Gastrocnemius medialis (tissue), 4 donors: Measurements from ENCODE around the gene SMIM13. TPM values are rescaled to one million over a fixed set of nuclear protein-coding genes. Genes with fewer than 3 reads are reported as not detected.
A peak's percentile ranks its signal among the peaks of the same experiment; 100 is the strongest.

Source experiments
- ATAC-seq, 2 donors: fragments of 150-250 bp; one replicate each; pipeline ENCODE4 v1.9.1; 2016
- DNase-seq, 2 donors: peaks; one replicate each; pipeline ENCODE4 v3.0.0-alpha.2; 2019
- H3K27ac ChIP-seq, 4 donors: fragments of 200-600 bp; sonication (generic); 1 replicate in 1 of 4; 2 replicates in 3 of 4; pipeline ENCODE4 v1.5.1; 2016 to 2018; ENCODE audit warnings: mild to moderate bottlenecking in 2 of 4, moderate library complexity in 1 of 4
- H3K27me3 ChIP-seq, 3 donors: fragments of 200-600 bp; sonication (generic) in 2 of 3; 1 replicate in 1 of 3; 2 replicates in 2 of 3; pipeline versions ENCODE4 v1.5.1 to v1.6.0; 2016 to 2019; ENCODE audit warnings: mild to moderate bottlenecking in 1 of 3, moderate library complexity in 1 of 3
- H3K36me3 ChIP-seq, 2 donors: fragments of 200-600 bp; sonication (generic) in 1 of 2; one replicate each; pipeline ENCODE4 v1.5.1; 2017 to 2018
- H3K4me1 ChIP-seq, 2 donors: fragments of 200-600 bp; sonication (generic) in 1 of 2; one replicate each; pipeline ENCODE4 v1.5.1; 2016 to 2017; ENCODE audit warnings: mild to moderate bottlenecking in 2 of 2
- H3K4me3 ChIP-seq, 4 donors: fragments of 200-600 bp; sonication (generic) in 3 of 4; 1 replicate in 1 of 4; 2 replicates in 3 of 4; pipeline ENCODE4 v1.5.1; 2016 to 2019; ENCODE audit warnings: mild to moderate bottlenecking in 2 of 4
- H3K9me3 ChIP-seq, 3 donors: fragments of 200-600 bp; sonication (generic) in 2 of 3; 1 replicate in 1 of 3; 2 replicates in 2 of 3; pipeline ENCODE4 v1.5.1; 2016 to 2019
- CTCF ChIP-seq, 5 experiments: fragments of 450-650 bp in 3 of 5; fragments of 200-600 bp in 2 of 5; sonication (generic) in 2 of 5; IDR thresholded peaks in 4 of 5; conservative IDR thresholded peaks in 1 of 5; 1 replicate in 4 of 5; 2 replicates in 1 of 5; pipeline ENCODE4 v1.5.1; 2016 to 2019; ENCODE audit warnings: antibody characterized with exemption in 5 of 5, mild to moderate bottlenecking in 3 of 5, moderate library complexity in 3 of 5
- POLR2A ChIP-seq, 2 donors: fragments of 450-650 bp; IDR thresholded peaks; one replicate each; pipeline ENCODE4 v1.6.1; 2017; ENCODE audit warnings: antibody characterized with exemption in 2 of 2, mild to moderate bottlenecking in 2 of 2, moderate library complexity in 2 of 2
- in situ Hi-C, 4 donors: fragments of 200-750 bp; cut with MboI; loops; one replicate each; pipeline versions ENCODE4 v1.15.0 to v1.8.0; 2017; ENCODE audit warnings: low sequenced_read_pairs in 4 of 4
- intact Hi-C: fragments of 100-400 bp; cut with DNase I; formaldehyde crosslinking; loops from one replicate; pipeline ENCODE4 v1.15.1; 2023; ENCODE audit warnings: low total_unique reads
- total RNA-seq, 4 donors: library from RNA; depleted of rRNA; stranded (reverse); fragments of >200 nt; gene quantifications; one replicate each; pipeline versions ENCODE4 v1.1.0 to v1.2.3, GENCODE V29; 2016

Gene SMIM13
- total RNA-seq, 4 donors from 2014 or later, result 9.9 to 12.8 (median 12.3) TPM

GRCh38 chr6:11128608-11129007 is 35.0 kb downstream of the SMIM13 start:
- H3K4me1 ChIP-seq, result peaks cover 18 to 20% of the 10 kb centered on the region in 2 donors
- H3K9me3 ChIP-seq, result no peaks in the 10 kb centered on the region
- intact Hi-C loops (no loop called here), in situ Hi-C loops (no loop called here)
- no peaks in the 10 kb centered on the region for H3K36me3 ChIP-seq
- no peak for DNase-seq
- peak; percentile 51 to 56 for ATAC-seq
- no peak for TF ChIP-seq POLR2A (IDR thresholded peaks at IDR 0.05)
- TF ChIP-seq CTCF (IDR thresholded peaks at IDR 0.05 in 4 of 5, conservative IDR thresholded peaks at IDR 0.05 in 1 of 5), result no peak
- H3K27ac ChIP-seq, result no peak overlapping the region
- no peaks in the 10 kb centered on the region for H3K27me3 ChIP-seq
- no peak overlapping the region for H3K4me3 ChIP-seq

- peaks cover 0 to 9% of the 10 kb centered on the region in 2 donors for H3K36me3 ChIP-seq
- no peak overlapping the region for H3K4me3 ChIP-seq
- no peaks in the 10 kb centered on the region for H3K9me3 ChIP-seq
- intact Hi-C loops (no loop called here), in situ Hi-C loops (no loop called here)
- DNase-seq (no peak), ATAC-seq (no peak)
- TF ChIP-seq POLR2A (IDR thresholded peaks at IDR 0.05) (no peak), CTCF (IDR thresholded peaks at IDR 0.05 in 4 of 5, conservative IDR thresholded peaks at IDR 0.05 in 1 of 5) (no peak)
- H3K4me1 ChIP-seq, result peaks cover 16 to 18% of the 10 kb centered on the region in 2 donors
- H3K27me3 ChIP-seq, result no peaks in the 10 kb centered on the region
- H3K27ac ChIP-seq, result no peak overlapping the region
Observed at GRCh38 chr6:11129908-11130565, 36.4 kb downstream of the SMIM13 start.

- no peak for ATAC-seq
- in situ Hi-C loops, result no loop called here
Observed at GRCh38 chr6:11130605-11131004, 37.0 kb downstream of the SMIM13 start.

GRCh38 chr6:11132194-11132888 is 38.7 kb downstream of the SMIM13 start:
- Histone ChIP-seq H3K4me1 (peaks cover 16 to 18% of the 10 kb centered on the region in 2 donors), H3K27me3 (no peaks in the 10 kb centered on the region), H3K9me3 (no peaks in the 10 kb centered on the region), H3K27ac (no peak overlapping the region), H3K36me3 (peaks cover 0 to 21% of the 10 kb centered on the region in 2 donors), H3K4me3 (no peak overlapping the region)
- in situ Hi-C loops (no loop called here), intact Hi-C loops (no loop called here)
- no peak for TF ChIP-seq CTCF (IDR thresholded peaks at IDR 0.05 in 4 of 5, conservative IDR thresholded peaks at IDR 0.05 in 1 of 5)
- TF ChIP-seq POLR2A (IDR thresholded peaks at IDR 0.05), result no peak
- ATAC-seq, result no peak
- no peak for DNase-seq

More at GRCh38 chr6:11130605-11131004, 37.0 kb downstream of the SMIM13 start:
- Histone ChIP-seq H3K4me3 (no peak overlapping the region), H3K27ac (no peak overlapping the region), H3K36me3 (peaks cover 0 to 15% of the 10 kb centered on the region in 2 donors), H3K27me3 (no peaks in the 10 kb centered on the region), H3K9me3 (no peaks in the 10 kb centered on the region), H3K4me1 (peaks cover 16 to 18% of the 10 kb centered on the region in 2 donors)
- intact Hi-C loops, result no loop called here
- DNase-seq, result no peak
- TF ChIP-seq POLR2A (IDR thresholded peaks at IDR 0.05) (no peak), CTCF (IDR thresholded peaks at IDR 0.05 in 4 of 5, conservative IDR thresholded peaks at IDR 0.05 in 1 of 5) (no peak)
